Activated CD8-positive, alpha-beta memory T cell treated with anti-CD3 and anti-CD28 coated beads, Interleukin-2, amount 50 U/mL, for 1 hour (primary cell): ENCODE measurements around the gene LHX4.

Source experiments
- DNase-seq: peaks from one replicate; pipeline ENCODE4 v3.0.0-alpha.2; 2020; ENCODE audit errors: extremely low read depth

The LHX4 gene

GRCh38 chr1:180299479-180300221 lies 69.6 kb downstream of the LHX4 start:
- no peak for DNase-seq

GRCh38 chr1:180301135-180301742 lies 71.2 kb downstream of the LHX4 start:
- no peak for DNase-seq

GRCh38 chr1:180309338-180309737 lies 79.3 kb downstream of the LHX4 start:
- DNase-seq, result no peak

GRCh38 chr1:180310095-180310494 lies 80.0 kb downstream of the LHX4 start:
- DNase-seq, result no peak

GRCh38 chr1:180311011-180311730 lies 81.1 kb downstream of the LHX4 start:
- no peak for DNase-seq

- no peak for DNase-seq
Measured at GRCh38 chr1:180312926-180313325, 82.9 kb downstream of the LHX4 start.

GRCh38 chr1:180327089-180327488 lies 97.0 kb downstream of the LHX4 start:
- DNase-seq, result no peak
